NCI-H345 treated with DMSO at 0.1 percent for 48 hours (cell line): ENCODE data around the gene FBH1.
"Not testable (repeated sequence)": the region's sequence is repeated elsewhere in the genome, so short reads cannot be mapped to it uniquely, and the experiment has no call there.

Experiments used
- DNase-seq: peaks from one replicate; lab custom pipeline; 2025; ENCODE audit not compliant: unreplicated experiment; lab: John Stamatoyannopoulos, UW

FBH1 gene

DNA sequence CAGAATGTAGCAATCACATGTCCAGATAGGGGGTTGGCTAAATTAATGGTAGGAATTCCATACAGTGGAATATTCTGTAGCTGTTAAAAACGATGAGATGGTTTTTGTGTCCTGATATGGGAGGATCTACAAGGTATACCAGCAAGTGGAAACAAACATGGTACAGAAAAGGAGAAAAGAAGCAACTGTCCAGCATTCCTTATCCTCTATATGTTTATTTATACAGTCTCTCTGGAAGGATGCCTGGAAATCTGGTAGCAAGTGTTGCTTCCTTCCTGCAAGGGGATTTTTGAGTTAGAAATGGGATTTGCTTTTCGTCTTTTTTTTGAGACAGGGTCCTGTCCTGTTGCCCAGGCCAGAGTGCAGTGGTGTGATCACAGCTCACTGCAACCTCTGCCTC, 68.0 kb downstream of the FBH1 start:
- no peak for DNase-seq

DNA sequence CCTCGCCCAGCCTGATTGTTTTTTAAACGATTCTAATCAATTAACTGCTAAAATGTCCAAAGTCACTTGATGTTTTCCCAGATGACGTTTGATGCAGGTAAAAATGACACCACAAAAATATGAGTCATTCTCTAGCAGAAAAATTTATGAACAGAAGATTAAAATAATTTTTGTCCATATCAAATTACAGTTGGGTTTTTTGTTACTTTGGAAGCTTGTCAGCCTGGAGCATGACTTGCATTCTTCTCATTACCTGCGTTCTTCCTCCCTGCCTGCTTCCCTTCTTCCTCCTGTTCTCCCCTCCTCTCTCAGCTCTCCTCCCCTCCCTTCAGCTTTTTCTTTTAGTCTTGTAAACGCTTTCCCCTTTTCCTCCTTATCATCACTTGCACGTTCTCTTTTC, 68.6 kb downstream of the FBH1 start:
- DNase-seq: no peak

DNA sequence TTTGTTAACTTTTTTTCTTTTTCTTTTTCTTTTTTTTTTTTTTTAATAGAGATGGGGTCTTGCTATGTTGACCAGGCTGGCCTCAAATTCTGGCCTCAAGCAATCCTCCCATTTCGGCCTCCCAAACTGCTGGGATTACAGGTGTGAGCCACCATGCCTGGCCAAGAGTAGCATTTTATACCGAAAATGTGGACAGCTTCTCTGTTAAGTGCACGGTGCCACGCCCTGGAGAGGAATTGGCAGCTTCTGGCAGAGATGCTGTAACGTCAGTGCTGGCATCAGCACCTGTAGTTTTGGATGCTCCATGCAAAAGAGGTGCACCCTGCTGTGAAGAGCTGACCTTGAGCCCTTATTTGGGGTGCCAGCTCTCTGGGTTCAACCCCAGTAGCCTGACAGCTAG, 69.1 kb downstream of the FBH1 start:
- no peak for DNase-seq

DNA sequence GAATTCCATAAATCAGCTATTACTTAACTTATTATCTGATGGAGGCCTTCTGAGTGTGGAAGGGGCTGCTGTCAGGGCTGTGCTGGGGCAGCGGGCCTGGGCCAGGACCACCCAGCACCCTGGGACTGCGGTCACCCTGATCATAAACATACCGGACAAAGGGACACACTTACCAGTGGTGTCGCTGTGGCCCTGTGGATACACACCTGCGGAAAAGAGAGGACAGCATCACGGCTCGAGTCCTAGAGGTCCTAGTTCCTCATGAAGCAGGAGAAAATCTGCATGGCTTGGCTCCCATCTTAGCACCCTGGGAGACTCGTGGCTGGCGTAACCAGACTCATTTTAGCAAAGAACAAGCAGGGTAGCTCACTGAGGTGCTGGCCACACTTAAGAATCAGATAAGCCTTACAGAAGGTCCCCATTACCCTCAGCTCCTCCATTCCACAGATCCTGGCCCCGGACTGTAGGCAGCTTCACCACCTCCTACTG, 69.6 kb downstream of the FBH1 start:
- no peak for DNase-seq

DNA sequence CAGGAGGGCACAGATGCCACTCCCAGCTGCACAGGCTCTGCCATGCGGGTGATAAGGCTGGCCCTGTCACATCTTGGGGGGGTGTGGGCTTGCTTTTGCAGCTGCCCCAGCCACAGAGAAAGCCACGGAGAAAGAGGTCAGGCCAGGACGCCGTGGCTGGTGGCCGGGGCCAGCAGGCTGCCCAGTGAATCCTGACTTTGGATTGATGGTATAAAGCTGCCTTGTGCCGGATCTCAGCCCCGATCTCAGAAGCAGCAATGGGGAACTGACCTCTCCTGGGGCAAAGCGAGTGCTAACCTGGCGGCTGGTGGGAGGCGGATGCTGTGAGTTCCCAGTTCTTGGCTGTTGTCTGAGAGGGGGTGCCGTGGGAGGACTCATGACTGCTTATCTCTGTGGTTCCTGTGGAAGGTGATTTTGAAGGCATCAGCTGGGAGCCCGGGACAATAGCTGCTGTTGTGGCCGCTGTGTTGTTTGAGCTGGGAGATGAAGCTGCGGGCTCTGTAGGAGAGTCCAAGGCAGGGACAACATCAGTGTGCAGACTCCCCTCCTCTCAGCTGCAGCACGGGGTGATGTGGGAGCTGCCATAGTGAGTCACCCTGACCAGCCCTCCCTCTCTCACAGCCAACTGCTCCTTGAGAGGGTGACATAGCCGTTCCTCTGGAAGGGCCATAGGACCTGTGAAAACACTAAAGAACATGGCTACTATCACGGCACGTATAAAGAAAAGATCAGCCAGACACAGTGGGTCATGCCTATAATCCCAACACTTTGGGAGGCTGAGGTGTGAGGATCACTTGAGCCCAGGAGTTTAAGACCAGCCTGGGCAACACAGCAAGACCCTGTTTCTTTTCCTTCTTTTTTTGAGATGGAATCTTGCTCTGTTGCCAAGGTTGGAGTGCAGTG, 70.3 kb downstream of the FBH1 start:
- DNase-seq: no peak

DNA sequence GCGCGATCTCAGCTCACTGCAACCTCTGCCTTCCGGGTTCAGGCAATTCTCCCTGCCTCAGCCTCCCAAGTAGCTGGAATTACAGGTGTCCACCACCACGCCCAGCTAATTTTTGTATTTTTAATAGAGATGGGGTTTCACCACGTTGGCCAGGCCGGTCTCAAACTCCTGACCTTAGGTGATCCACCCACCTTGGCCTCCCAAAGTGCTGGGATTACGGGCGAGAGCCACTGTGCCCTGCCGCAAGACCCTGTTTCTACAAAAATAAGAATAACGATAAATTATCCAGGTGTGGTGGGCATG, 70.9 kb downstream of the FBH1 start:
- DNase-seq: not testable (repeated sequence)

GRCh38 chr10:5961405-5962100, 71.5 kb downstream of the FBH1 start:
- no peak for DNase-seq

DNA sequence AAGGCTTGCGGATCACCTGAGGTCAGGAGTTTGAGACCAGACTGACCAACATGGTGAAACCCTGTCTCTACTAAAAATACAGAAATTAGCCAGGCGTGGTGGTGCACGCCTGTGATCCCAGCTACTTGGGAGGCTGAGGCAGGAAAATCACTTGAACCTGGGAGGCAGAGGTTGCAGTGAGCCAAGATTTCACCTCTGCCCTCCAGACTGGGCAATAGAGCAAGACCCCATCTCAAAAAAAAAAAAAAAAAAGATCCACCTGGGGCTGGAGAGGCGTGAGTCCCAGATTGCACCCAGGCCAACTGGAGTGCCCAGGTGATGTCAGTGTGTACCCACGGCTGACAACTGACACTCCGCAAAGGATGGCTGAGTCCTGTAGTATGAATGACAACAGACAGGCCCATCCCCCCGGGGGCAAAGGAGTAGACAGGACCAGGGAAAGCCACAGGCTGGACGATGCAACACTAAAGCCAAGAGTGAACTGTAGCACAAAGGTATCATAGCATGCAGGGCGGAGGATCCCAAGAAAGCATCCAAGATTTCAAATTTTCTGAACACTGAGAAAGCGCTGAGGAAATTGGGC, 72.4 kb downstream of the FBH1 start:
- not testable (repeated sequence) for DNase-seq

DNA sequence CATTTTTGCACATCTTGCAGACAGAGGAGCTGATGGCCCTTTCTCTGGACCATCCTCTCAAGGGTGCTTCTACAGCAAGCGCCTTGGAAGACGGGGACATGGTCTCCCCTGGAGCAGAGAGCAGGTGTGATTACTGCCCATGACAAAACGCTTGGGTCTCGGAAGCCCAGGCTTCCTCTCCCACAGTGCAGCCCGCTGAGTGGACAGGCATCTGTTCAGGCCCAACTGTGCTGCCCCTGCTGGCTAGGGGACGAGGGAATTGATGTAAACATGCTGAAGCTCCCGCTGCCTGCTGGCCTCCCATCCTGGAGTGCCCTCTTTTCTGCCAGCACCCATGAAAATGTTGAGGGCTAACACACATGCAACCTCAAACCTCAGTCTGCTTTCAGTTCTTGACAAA, 73.0 kb downstream of the FBH1 start:
- no peak for DNase-seq

DNA sequence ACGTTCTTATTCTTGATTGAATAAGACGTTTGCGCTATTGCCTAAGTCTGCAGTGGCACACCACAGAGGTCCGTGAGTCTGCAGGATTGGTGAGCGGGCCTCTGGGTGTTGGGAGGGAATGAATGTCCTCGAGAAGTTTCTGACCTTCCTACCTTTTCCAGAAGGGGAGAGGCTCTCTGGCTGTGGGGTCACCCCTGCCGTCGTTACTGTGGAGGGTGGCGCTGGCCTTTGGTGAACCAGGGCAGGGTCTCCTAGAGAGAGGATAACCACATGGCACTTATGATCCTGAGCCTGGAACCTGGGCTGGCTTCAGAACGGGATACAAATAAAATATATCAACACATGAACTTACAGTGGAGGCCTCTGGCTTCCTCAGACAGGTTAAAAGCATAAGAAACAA, 73.5 kb downstream of the FBH1 start:
- DNase-seq: no peak

DNA sequence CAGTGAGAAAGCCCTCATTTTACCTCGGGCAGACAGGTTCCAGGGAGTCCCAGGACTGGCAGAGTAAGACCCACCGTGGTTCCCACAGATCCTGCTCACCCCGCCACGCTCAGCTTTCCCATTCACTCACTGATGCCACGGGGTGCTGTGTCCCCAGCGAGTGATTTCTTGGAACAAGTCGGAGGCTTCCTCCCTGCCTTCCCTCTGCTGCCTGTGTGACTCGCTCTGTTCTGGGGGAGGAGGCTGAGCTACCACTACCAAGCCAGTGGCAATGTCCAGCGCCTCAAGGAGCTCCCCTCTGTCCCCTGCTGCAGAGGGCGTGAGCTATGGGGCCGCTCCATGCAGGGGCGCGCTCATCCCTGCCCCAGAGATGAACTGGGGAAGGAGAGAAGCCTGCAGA, 74.7 kb downstream of the FBH1 start:
- DNase-seq: no peak

DNA sequence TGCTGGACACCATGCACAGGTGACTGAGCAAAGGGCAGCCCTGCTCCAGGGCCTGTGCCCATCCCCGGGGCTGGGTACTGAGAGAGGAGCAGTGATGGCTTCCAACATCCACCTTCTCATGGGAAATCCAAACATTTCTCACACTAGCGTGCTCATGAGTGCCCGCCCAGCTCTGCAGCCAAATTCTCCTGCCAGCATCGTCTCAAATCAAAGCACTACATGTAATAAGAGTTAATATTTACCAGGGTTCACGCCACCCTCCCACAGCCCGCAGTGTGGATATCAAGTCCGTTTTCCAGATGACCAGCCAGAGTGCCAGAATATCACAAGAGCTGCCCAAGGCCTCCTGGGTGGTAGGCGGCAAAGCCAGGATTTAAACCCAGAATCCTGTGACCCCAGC, 75.2 kb downstream of the FBH1 start:
- no peak for DNase-seq

DNA sequence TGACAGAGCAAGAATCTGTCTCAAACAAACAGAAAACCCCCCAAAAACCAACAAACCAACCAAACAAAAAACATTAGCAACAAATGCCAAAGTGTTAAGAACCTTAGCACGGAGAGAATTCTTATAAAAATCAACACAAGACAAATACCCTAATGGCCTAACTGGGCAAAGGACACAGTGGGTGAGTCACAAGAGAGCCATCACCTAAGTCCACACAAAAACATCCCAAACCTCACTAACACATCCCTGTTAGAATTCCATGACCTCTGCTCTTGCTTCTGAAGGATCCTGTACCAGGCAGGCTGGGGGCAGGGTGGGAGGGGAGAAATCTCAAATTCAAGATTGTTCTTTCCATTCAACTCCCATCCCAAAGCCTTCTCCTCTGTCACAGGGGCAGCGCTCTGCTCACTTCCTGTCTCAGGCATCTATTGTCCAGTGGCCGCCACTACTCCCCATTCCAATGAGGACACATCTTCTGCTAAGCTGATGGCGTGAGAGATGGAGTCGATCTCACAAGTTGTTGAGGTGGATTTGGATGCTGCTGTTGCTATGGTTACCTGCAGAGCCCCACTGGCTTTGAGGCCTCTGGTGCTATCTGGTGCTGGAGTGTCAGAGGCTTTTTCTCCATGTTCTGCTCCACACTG, 78.1 kb downstream of the FBH1 start:
- no peak for DNase-seq

DNA sequence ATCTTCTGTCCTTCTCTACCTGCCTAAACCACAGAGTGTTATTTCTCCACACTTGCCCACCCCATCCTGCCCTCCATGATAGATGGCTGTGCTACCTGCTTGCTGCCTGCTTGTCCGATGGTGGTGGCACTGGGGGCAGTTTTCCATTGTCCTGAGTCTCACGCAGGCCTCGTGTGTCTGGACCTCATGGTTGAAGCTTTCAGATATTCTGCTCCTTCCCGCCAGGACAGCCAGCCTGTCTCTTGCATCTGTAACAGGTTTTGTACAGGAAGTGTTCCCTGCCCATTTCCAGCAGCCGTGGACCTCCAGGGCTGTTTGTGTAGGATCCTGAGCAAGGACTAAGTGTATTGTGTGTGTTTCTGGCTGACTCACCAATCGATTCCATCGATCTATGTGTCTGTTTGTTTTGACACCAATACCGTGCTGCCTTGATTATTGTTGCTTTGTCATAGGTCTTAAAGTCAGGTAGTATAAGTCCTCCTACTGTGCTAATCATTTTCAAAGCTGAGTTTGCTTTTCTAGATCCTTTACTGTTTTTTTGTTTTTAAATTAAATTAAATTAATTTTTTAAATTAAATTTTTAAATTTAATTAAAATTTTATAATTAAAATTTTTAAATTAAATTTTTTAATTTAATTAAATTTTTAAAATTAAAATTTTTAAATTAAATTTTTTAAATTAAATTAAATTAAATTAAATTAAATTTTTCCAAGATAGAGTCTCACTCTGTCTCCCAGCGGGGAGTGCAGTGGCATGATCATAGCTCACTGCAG, 78.8 kb downstream of the FBH1 start:
- DNase-seq: no peak

DNA sequence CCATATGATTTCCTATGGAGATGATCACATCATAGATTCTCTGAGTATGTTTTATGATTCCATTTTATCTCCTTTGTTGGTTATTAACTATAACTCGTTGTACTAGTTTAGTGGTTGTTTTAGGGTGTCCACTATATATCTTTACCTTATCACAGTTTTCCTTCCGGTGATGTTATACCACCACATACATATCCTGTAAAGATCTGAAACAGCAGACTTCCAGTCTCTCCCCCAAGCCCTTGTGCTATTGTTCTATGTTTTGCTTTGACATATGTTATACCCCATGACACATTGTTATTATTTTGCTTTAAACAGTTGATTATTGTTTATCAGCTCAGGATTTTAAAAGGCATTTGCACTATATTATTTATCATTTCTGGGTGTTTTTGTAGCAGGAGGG, 80.0 kb downstream of the FBH1 start:
- DNase-seq: no peak

GRCh38 chr10:5970527-5970926, 80.5 kb downstream of the FBH1 start:
- DNase-seq: no peak

DNA sequence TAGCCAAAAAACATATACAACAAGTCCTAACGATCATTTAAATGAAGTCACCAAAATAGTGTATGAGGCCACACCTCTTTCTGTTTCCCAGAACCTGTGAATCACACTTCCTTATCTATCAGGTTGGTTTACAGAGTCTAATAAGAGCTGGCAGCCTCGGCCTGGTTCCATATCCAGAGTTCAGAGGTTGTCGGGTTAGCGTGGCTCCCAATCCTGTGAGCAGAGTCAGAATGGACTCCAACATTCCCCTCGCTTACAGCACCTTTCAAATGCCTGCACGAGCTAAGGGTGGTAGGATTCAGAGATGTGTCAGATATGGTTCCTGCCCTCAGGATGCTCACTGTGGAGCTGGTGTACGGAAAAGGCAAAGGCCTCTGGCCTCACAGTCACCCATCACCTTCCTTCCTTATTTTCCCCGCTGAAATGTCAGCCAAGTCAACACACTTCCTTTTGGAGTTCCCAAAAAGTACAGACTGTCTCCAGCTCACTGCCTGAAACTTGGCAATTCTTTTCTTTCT, 81.3 kb downstream of the FBH1 start:
- no peak for DNase-seq

GRCh38 chr10:5971886-5972285, 81.8 kb downstream of the FBH1 start:
- no peak for DNase-seq

GRCh38 chr10:5973069-5973468, 83.0 kb downstream of the FBH1 start:
- no peak for DNase-seq

DNA sequence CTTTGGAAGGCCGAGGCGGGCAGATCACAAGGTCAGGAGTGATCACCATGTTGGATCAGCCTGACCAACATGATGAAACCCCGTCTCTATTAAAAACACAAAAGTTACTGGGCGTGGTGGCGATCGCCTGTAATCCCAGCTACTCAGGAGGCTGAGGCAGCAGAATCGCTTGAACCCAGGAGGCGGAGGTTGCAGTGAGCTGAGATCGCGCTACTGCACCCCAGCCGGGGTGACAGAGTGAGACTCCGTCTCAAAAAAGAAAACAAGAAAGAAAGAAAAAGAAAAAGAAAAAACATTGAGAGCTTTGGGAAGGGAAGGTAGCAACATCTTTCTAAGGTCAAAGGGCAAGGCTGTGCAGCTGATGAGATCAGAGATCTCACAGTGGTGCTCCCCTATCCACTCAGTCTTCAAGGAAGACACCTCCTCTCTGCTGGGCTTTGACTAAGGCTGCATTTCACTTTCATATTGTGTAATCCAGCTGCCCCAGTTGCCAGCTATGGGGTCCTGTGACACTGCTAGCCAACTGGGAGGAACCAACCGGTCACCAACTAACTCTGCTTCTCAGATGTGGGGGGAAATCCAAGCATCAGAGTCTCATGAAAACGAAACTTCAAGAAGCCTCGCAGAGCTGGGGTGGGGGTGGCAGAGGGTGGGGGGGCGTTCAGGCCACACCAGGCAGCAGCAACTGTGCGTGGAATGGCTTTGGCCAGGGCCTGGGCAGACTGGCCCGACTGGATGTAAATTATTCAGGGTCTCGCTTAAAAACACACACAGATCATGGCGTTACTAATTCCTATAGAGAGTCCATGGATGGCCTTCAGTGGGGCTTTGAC, 85.8 kb downstream of the FBH1 start:
- DNase-seq: no peak
